ENCODE measurements around the gene HJURP. TPM values are rescaled to one million over a fixed set of nuclear protein-coding genes. Genes with fewer than 3 reads are reported as not detected.

The HJURP gene
- total RNA-seq, 6 experiments from 2014 or later: 0.27 to 2.5 (median 0.89) TPM

DNA sequence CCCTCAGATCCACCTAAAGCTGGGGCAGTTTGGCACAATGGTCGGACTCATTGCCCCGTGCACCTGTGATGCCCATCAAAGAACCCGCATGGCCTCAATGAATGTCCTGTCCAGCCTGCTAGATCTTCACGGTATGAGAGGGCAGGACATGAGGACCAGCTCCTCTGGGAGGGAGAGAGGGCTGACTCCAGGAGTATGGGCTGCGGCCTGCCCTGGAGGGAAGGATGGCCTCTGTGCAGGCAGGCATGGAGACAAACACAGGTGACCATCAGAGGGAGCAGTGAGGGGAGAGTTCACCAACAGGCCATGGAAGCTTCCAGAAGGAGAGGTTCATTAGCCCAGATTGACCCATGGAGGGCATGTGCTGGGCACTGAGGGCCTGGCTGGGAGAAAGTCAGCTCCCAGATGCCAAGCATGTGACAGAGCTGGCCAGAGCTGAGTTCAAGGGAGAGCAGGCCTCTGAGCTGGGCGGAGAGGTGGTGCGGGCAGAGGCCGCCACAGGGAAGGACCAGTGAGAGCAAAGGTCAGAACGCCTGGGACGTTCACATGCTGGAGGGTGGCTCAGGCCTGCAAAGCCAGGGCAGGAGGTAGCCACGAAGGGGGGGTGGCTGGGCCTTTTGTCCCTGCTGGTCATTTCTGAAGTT lies 36.2 kb downstream of the HJURP start:
- Histone ChIP-seq H3K36me3 (no peaks in the 10 kb centered on the region), H3K4me1 (peaks cover 0 to 28% (median 7%) of the 10 kb centered on the region in 4 donors), H3K4me3 (no peak overlapping the region), H3K9me3 (no peaks in the 10 kb centered on the region), H3K27ac (peak overlapping the region in 1 of 3 donors; percentile 47), H3K27me3 (no peaks in the 10 kb centered on the region)
- DNase-seq (peak in 2 of 3 donors; percentile 90 to 91), ATAC-seq (peak; percentile 36 to 74 (median 71))
- intact Hi-C loops (cut with DNase I): no loop called here
- 28% methylated on average over 6 of the region's 11 CpGs for WGBS (ENCODE audit: insufficient coverage, low coverage, low lambda C conversion rate, missing lambda C conversion rate)
- TF ChIP-seq, protein P1, sequence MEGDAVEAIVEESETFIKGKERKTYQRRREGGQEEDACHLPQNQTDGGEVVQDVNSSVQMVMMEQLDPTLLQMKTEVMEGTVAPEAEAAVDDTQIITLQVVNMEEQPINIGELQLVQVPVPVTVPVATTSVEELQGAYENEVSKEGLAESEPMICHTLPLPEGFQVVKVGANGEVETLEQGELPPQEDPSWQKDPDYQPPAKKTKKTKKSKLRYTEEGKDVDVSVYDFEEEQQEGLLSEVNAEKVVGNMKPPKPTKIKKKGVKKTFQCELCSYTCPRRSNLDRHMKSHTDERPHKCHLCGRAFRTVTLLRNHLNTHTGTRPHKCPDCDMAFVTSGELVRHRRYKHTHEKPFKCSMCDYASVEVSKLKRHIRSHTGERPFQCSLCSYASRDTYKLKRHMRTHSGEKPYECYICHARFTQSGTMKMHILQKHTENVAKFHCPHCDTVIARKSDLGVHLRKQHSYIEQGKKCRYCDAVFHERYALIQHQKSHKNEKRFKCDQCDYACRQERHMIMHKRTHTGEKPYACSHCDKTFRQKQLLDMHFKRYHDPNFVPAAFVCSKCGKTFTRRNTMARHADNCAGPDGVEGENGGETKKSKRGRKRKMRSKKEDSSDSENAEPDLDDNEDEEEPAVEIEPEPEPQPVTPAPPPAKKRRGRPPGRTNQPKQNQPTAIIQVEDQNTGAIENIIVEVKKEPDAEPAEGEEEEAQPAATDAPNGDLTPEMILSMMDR (IDR thresholded peaks at IDR 0.05): no peak
- TF ChIP-seq POLR2A (IDR thresholded peaks at IDR 0.05): no peak

DNA sequence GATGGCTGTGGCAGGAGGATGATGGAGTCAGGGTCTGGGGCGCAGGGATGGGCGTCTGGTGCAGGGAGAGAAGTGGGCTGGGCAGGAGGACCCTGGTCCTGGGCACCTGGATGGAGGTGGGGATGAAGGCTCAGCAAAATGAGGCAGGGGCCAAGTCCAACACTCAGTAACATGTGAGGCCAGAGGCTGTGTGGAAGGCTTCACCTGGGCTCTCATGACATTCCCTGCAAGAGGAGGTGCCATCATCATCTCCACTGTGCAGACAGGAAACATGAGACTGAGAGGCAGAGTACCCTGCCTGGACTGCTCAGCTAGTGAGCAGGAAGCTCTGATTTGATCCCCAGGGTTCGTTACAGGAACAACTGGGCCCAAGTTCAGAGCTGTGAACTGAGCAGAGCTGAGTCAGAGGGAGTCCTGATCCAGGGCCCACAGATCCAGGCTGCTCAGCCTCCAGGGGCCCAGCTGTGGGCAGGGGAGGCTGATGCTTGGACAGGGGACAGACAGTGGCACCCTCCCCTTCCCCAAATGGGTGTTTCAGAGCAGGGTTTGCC lies 36.9 kb downstream of the HJURP start:
- Histone ChIP-seq H3K27ac (peak overlapping the region in 1 of 3 donors; percentile 47), H3K36me3 (no peaks in the 10 kb centered on the region), H3K27me3 (no peaks in the 10 kb centered on the region), H3K9me3 (no peaks in the 10 kb centered on the region), H3K4me3 (no peak overlapping the region), H3K4me1 (peaks cover 0 to 21% (median 5%) of the 10 kb centered on the region in 4 donors)
- no peak for TF ChIP-seq POLR2A (IDR thresholded peaks at IDR 0.05)
- TF ChIP-seq, protein P1 (IDR thresholded peaks at IDR 0.05): no peak
- intact Hi-C loops (cut with DNase I): no loop called here
- ATAC-seq: peak in 1 of 4 donors; percentile 17
- DNase-seq: peak in 2 of 3 donors; percentile 28 to 39
- WGBS (ENCODE audit: insufficient coverage, low coverage, low lambda C conversion rate, missing lambda C conversion rate): 88% methylated on average over 2 of the region's 3 CpGs

DNA sequence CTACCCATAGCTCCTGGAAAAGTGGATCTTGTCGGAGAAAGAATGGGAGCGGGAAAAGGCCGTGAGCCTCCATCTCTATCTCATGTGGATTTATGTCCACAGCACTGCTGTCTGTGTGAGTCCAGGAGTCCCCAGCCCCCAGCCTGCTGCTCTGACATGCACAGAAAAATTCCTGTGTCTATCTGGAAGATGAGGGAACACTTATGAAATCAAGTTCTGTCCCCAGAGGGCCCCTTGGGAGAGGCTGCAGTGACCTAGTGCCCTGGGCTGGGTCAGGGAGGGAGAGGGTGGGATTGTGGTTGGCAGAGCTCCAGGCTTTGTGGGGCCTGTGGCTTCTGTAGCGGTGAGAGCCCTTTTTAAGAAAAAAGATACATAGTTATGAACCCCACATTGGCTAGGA lies 37.6 kb downstream of the HJURP start:
- WGBS (ENCODE audit: insufficient coverage, low coverage, low lambda C conversion rate, missing lambda C conversion rate): 100% methylated on average over 4 of the region's 4 CpGs
- Histone ChIP-seq H3K9me3 (no peaks in the 10 kb centered on the region), H3K4me1 (peaks cover 0 to 15% (median 1%) of the 10 kb centered on the region in 4 donors), H3K27me3 (no peaks in the 10 kb centered on the region), H3K4me3 (no peak overlapping the region), H3K36me3 (no peaks in the 10 kb centered on the region), H3K27ac (no peak overlapping the region)
- DNase-seq (peak in 2 of 3 donors; percentile 17 to 33), ATAC-seq (no peak)
- TF ChIP-seq, protein P1 (IDR thresholded peaks at IDR 0.05): no peak
- no peak for TF ChIP-seq POLR2A (IDR thresholded peaks at IDR 0.05)
- intact Hi-C loops (cut with DNase I): no loop called here

DNA sequence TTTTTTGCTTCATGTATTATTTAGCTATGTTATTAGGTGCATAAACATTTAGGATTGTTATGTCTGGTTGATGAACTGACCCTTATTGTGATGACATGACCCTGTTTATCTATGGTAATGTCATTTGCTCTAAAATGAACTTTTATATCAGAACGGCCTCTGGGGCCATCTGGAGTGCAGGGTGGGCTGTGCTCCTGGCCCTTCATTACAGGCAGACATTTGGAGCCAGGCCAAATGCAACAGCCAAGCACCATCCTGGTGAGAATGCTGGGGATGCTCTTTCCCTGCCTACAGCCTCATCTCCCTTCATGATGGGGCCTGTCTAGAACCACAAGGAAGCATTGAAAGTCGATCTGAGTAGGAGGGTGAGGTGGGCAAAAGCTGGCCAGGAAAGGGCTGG lies 38.0 kb downstream of the HJURP start:
- ATAC-seq: no peak
- 56% methylated on average over 2 of the region's 2 CpGs for WGBS (ENCODE audit: insufficient coverage, low coverage, low lambda C conversion rate, missing lambda C conversion rate)

More for the DNA sequence above, 38.0 kb downstream of the HJURP start:
- Histone ChIP-seq H3K36me3 (no peaks in the 10 kb centered on the region), H3K27ac (no peak overlapping the region), H3K4me3 (no peak overlapping the region), H3K4me1 (peaks cover 0 to 13% (median 0%) of the 10 kb centered on the region in 4 donors), H3K9me3 (no peaks in the 10 kb centered on the region), H3K27me3 (no peaks in the 10 kb centered on the region)
- DNase-seq: peak in 2 of 3 donors; percentile 11 to 27
- intact Hi-C loops (cut with DNase I): no loop called here
- TF ChIP-seq POLR2A (IDR thresholded peaks at IDR 0.05): no peak
- TF ChIP-seq, protein P1 (IDR thresholded peaks at IDR 0.05): no peak
